Right lobe of liver (tissue), 6 donors: Measurements from ENCODE around the gene RPS6KA4. TPM values are rescaled to one million over a fixed set of nuclear protein-coding genes. Genes with fewer than 3 reads are reported as not detected.

Experiments
- ATAC-seq, 4 donors: fragments of 200-7000 bp; cut with Tn5 transposase; one replicate each; pipeline ENCODE4 v1.9.1; 2020; ENCODE audit warnings: mild to moderate bottlenecking in 4 of 4, moderate library complexity in 4 of 4
- DNase-seq, 3 donors: peaks; one replicate each; pipeline ENCODE4 v3.0.0-alpha.2; 2020
- H3K27ac ChIP-seq, 3 donors: fragments of 200-600 bp; one replicate each; pipeline ENCODE4 v1.8.0; 2022
- H3K27me3 ChIP-seq, 2 donors: fragments of 200-600 bp; one replicate each; pipeline ENCODE4 v1.8.0; 2022
- H3K36me3 ChIP-seq, 4 donors: fragments of 200-600 bp; sonication (generic) in 1 of 4; one replicate each; pipeline versions ENCODE4 v1.5.1 to v1.8.0; 2017 to 2022; ENCODE audit warnings: control low read depth in 1 of 4
- H3K4me1 ChIP-seq, 4 donors: fragments of 200-600 bp; sonication (generic) in 1 of 4; one replicate each; pipeline versions ENCODE4 v1.5.1 to v1.8.0; 2017 to 2022; ENCODE audit warnings: control low read depth in 1 of 4
- H3K4me3 ChIP-seq, 3 donors: fragments of 200-600 bp; one replicate each; pipeline ENCODE4 v1.8.0; 2022
- H3K9me3 ChIP-seq, 4 donors: fragments of 200-600 bp; sonication (generic) in 1 of 4; one replicate each; pipeline versions ENCODE4 v1.5.1 to v1.8.0; 2017 to 2022; ENCODE audit warnings: control low read depth in 1 of 4
- CTCF ChIP-seq, 4 donors: fragments of 200-600 bp in 3 of 4; fragments of 450-650 bp in 1 of 4; IDR thresholded peaks; one replicate each; pipeline versions ENCODE4 v1.5.1 to v1.8.0; 2016 to 2022; ENCODE audit warnings: antibody characterized with exemption in 4 of 4, mild to moderate bottlenecking in 2 of 4
- POLR2A ChIP-seq: fragments of 450-650 bp; IDR thresholded peaks from one replicate; pipeline ENCODE4 v1.6.1; 2017; ENCODE audit warnings: antibody characterized with exemption, mild to moderate bottlenecking
- WGBS: methylation state at CpG from one replicate; pipeline ENCODE4 v1.1.6; 2018; ENCODE audit warnings: low coverage, low lambda C conversion rate; ENCODE audit not compliant: insufficient coverage; ENCODE audit errors: missing lambda C conversion rate; 5-methylcytosine and 5-hydroxymethylcytosine counted together
- intact Hi-C, 2 donors: fragments of 100-400 bp; cut with DNase I; formaldehyde crosslinking; loops; one replicate each; pipeline versions ENCODE4 v1.11.2 to v1.14.1; 2022
- total RNA-seq, 6 experiments: library from RNA; depleted of rRNA in 2 of 6; stranded (reverse); fragments of >200 nt in 2 of 6; fragmentation: NEBNext Ultra II Directional in 3 of 6; extraction: Animal tissue kit (Norgen Biotek cat#: 25700) in 3 of 6; gene quantifications; one replicate each; pipeline versions ENCODE4 v1.1.0 to v1.2.4, GENCODE V29; 2016 to 2023
- donor health status: DM: no; HTN: yes; CAD: no.
- donor health status: DM: no; HTN: no; CAD: no.
- donor health status: DM: no; HTN: no; CAD: no.
- donor health status: DM: no; HTN: yes; CAD: no.
- donor health status: DM: no; HTN: yes; CAD: no.

RPS6KA4 gene
- total RNA-seq, 6 experiments from 2014 or later: 6.6 to 17.9 (median 10.3) TPM

- no peak overlapping the region for H3K4me3 ChIP-seq
- no peaks in the 10 kb centered on the region for H3K9me3 ChIP-seq
- DNase-seq (peak in 1 of 3 donors; percentile 52), ATAC-seq (peak; percentile 18 to 41 (median 32))
- WGBS: 48% methylated on average over 3 of the region's 10 CpGs
- no peaks in the 10 kb centered on the region for H3K4me1 ChIP-seq
- H3K27ac ChIP-seq: no peak overlapping the region
- H3K36me3 ChIP-seq: no peaks in the 10 kb centered on the region
- no peak for TF ChIP-seq POLR2A
- TF ChIP-seq CTCF (IDR thresholded peaks at IDR 0.05): no peak
- intact Hi-C loops: no loop called here
- H3K27me3 ChIP-seq: no peaks in the 10 kb centered on the region
Measured at GRCh38 chr11:64406221-64406946, 47.4 kb downstream of the RPS6KA4 start.

- intact Hi-C loops: no loop called here
- no peaks in the 10 kb centered on the region for H3K4me1 ChIP-seq
Measured at GRCh38 chr11:64407221-64407620, 48.3 kb downstream of the RPS6KA4 start.

GRCh38 chr11:64407630-64408029 lies 48.7 kb downstream of the RPS6KA4 start:
- TF ChIP-seq POLR2A: no peak
- no peak for TF ChIP-seq CTCF (IDR thresholded peaks at IDR 0.05)
- intact Hi-C loops: no loop called here
- H3K27ac ChIP-seq: no peak overlapping the region
- DNase-seq (no peak), ATAC-seq (no peak)
- H3K4me1 ChIP-seq: no peaks in the 10 kb centered on the region
- H3K27me3 ChIP-seq: no peaks in the 10 kb centered on the region
- no CpG with 5 or more reads among the region's 2 CpGs for WGBS
- H3K36me3 ChIP-seq: no peaks in the 10 kb centered on the region
- no peaks in the 10 kb centered on the region for H3K9me3 ChIP-seq
- no peak overlapping the region for H3K4me3 ChIP-seq

More at GRCh38 chr11:64407221-64407620, 48.3 kb downstream of the RPS6KA4 start:
- Histone ChIP-seq H3K4me3 (no peak overlapping the region), H3K27ac (no peak overlapping the region), H3K9me3 (no peaks in the 10 kb centered on the region), H3K36me3 (no peaks in the 10 kb centered on the region), H3K27me3 (no peaks in the 10 kb centered on the region)
- DNase-seq (no peak), ATAC-seq (no peak)
- 87% methylated on average over 5 of the region's 11 CpGs for WGBS
- TF ChIP-seq POLR2A: no peak
- no peak for TF ChIP-seq CTCF (IDR thresholded peaks at IDR 0.05)

- H3K4me3 ChIP-seq: no peak overlapping the region
Measured at GRCh38 chr11:64409278-64409677, 50.3 kb downstream of the RPS6KA4 start.

More at GRCh38 chr11:64409278-64409677, 50.3 kb downstream of the RPS6KA4 start:
- no peak overlapping the region for H3K27ac ChIP-seq
- no peaks in the 10 kb centered on the region for H3K27me3 ChIP-seq
- peak in 1 of 3 donors; percentile 30 for DNase-seq
- TF ChIP-seq POLR2A (no peak), CTCF (IDR thresholded peaks at IDR 0.05) (no peak)
- no peaks in the 10 kb centered on the region for H3K36me3 ChIP-seq
- H3K9me3 ChIP-seq: no peaks in the 10 kb centered on the region
- intact Hi-C loops: no loop called here
- no peak for ATAC-seq
- WGBS: 40% methylated on average over 2 of the region's 20 CpGs
- H3K4me1 ChIP-seq: no peaks in the 10 kb centered on the region
